GM21381 (cell line): Measurements from ENCODE around the gene NOTCH3.

Experiments
- ATAC-seq: cut with Tn5 transposase; IDR thresholded peaks from one replicate; pipeline ENCODE4 v1.9.1; 2021; ENCODE audit warnings: mild to moderate bottlenecking, moderate library complexity; ENCODE audit not compliant: unreplicated experiment

The NOTCH3 gene

GRCh38 chr19:15200553-15201364, at the start of gene NOTCH3:
Gene NOTCH3, minus strand, starts transcription at chr19:15200995. Its CDS starts 90 bp downstream, at chr19:15200905.
- ATAC-seq = no peak

- ATAC-seq = no peak
These were observed 49.8 kb upstream of the NOTCH3 start for GRCh38 chr19:15250640-15250993.

DNA sequence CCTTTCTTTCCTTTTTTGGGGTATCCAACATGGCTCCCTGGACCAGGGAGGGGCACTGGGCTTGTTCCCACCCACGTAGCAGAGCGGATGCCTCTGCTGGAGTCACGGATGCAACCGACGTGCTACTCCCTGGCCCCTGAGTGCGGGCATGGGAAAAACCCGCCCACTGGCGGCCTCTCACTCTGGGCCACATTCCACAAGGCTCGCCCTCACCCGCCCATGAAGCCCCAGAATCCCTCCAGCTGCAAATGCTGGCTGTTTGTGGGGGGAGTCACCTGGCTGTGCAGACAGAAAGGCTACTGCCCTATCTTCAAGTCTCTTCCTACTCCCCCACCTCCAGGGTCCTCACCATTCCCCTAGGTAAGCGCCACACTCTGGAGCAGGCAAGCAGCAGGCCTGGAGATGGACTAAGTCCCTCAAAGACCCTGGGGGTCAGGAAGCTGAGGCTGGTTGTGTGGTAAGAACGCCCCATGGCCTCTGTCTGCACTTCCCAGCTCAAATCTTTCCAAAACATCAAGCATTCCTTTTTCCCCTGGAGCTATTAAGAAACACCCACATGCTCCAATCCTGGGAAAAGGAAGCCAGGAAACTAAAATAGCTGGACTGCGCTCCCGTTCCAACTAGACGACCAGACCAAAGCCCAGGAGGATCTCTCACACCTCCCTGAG, 49.3 kb upstream of the NOTCH3 start:
- no peak for ATAC-seq

DNA sequence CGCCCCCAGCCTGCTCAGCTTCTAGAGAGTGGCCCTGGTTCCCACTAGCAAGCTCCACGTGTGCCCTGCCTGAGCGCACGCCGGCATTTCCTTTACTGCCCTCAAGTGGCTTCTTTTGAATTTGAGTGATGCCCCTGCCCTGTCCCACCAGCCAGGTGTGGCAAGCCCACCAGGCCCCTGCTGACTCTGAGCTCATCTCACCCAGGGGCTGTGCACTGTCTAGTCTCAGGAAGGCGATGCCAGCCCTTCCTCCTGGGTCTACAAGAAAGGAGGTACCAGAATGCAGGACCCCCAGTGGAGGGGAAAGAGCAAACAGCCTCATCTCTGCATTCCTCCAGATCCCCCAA, 48.7 kb upstream of the NOTCH3 start:
- no peak for ATAC-seq

- ATAC-seq = no peak
These were observed 48.1 kb upstream of the NOTCH3 start for GRCh38 chr19:15248648-15249527.

DNA sequence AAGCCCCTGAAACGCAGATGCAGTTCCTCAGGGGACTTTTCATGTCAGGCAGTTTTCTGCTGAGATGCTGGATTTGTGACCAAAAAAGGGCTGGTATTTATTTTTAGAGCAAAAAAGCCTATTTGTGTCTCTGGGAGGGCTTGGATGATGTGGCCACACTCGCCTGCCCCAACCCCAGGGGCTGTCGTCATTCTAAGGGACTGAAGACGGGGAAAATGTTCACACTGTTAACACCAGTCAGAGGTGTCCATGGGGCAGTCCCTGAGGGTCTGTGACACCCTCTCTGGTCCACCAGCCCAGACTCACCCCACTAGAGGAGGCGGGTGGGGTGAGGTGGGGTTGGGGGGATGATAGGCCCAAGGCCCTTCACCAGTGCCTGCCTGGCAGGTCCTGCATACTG, 47.3 kb upstream of the NOTCH3 start:
- ATAC-seq = no peak

DNA sequence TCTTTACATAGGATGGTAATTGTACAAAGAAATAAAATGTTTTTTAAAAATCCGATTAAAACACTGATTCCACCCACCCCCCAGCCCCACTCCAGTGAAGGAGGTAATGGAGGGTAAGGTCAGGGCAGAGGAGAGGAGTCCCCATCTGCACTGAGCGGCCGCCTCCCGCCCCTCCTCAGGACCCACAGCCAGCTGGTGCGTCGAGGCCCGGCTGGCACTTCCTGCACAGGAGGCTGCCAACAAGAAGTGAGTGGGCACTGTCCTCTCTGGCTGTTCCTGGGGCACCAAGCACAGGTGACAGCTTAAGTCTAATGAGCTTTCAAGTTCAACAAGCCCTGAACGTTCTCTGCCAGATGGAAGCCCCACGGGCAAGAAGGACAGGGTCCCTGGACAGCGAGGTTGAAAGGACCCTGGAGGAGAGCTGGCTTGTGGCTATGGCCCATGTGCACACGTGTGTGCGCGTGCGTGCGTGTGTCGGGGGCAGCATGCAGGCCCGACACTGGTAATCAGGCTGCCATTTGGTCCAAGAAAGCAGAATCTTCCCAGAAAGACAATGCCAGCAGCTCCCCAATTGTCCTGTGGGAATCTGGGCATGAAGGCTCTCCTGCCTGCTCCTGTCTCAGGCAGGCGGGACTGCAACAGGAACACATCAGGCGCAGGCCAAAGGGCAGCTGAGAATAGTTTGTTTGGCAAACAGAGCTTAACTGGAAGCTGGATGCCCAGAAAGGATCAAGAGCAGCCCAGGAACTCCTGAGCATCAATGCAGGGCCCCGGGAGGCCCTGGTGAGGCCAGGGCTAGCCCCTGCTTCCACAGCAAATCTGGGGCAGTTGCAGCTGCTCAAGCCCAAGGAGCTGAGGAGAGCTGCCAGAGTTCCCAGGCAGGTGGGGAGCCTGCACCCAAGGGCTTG, 46.6 kb upstream of the NOTCH3 start:
- ATAC-seq = no peak

DNA sequence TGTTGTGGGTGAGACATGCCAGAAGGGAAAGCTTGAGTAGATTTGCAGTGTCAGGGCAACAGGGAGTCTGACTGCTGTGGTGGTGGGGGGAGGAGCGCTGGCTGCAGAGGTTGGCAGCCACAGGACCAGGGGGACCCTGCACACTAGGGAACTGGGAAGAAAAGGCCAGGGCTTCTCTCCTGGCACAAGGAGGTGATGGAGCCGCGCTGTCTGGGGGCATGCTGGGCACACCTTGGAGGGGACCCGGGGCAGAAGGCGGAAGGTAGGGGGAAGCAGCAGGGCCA, 45.3 kb upstream of the NOTCH3 start:
- ATAC-seq = no peak

GRCh38 chr19:15245370-15246197, 44.8 kb upstream of the NOTCH3 start:
- ATAC-seq = no peak

- ATAC-seq = no peak
These were observed 44.0 kb upstream of the NOTCH3 start for GRCh38 chr19:15244808-15245207.

- no peak for ATAC-seq
These were observed 43.5 kb upstream of the NOTCH3 start for GRCh38 chr19:15244106-15244803.

DNA sequence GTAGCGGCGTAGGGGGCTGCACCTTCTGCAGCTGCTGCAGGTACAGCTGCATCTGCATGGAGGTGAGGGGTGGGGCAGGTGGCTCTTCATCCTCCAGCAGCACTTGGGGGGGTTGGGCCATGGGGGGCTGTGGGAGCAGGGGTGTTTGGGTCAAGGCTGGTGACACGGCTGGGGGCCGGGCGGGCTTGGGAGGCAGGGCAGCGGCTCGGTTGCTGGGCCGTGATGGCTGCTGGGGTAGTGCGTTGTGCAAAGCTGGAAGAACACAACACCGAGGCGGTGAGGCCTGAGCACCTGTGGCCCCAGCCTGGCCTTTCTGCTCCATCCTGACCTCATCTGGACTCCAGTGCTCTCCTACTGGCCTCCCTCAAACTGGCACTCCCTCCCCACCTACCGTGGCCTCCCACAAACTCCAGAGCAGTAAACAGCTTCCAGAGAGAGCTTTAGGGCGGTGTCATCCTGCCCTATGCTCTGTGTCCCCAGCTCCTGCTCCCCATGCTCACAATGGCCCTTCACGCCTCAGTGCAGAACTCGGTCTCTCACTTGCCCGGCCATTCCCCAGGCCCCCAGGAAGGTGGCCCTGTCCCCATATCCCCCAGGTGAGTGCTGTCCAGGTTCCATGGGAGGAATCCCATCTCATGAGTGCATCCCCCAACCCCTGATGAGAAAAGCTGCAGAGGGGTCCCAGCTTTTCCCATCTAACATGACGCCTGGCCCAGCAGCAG, 42.6 kb upstream of the NOTCH3 start:
- ATAC-seq = no peak

- ATAC-seq = no peak
These were observed 40.6 kb upstream of the NOTCH3 start for GRCh38 chr19:15241259-15241910.

DNA sequence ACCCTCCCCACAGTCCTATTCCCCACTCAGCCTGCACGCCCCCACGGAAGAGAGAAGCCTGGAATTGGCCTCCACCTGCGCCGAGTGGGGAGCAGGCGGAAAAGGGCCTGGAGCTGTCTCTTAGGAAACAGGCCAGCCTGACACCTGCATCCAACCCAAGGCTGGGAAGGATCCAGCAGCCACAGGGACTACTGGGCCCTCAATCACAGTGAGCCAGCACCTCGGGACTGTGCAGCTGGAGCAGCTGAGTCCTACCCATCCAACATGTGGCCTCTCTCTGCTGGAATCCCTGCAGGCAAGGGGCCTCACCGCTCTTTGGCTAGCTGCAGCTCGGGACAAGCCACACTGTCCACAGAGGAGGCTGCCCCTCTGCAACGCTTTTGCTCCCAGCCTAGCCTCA, 39.7 kb upstream of the NOTCH3 start:
- ATAC-seq = no peak

GRCh38 chr19:15239337-15239949, 38.6 kb upstream of the NOTCH3 start:
- ATAC-seq = no peak

DNA sequence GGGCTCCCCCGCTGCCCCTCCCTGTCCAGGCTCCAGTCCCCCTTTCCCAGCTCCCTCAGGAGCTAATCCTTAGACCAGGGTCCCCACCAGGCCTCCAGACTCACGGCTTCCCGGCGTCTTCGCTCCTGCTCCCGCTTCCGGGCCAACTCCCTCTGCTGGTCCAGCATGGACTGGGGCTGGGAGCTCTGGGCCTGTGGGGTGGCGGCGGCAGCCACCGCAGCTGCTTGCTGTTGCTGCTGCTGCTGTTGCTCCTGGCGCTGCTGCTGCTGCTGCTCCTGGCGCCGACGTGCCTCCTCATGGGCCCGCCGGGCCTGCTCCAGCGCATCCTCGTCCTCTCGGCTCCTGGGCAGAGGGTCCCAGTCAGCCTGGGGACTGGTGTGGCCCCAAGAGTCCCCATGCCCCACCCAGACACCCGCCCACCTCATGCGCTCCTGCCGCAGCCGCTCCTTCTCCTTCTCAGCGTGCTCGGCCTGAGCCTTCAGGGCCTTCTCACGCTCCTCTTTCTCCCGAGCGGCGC, 37.9 kb upstream of the NOTCH3 start:
- ATAC-seq = no peak

GRCh38 chr19:15237759-15238638, 37.2 kb upstream of the NOTCH3 start:
- ATAC-seq = no peak
